HEK293 (cell line): Measurements from ENCODE around the gene ZNF747.

Experiments used
- ATF2 ChIP-seq: fragments of 450-650 bp; formaldehyde crosslinking; IDR thresholded peaks from 2 replicates; pipeline ENCODE4 v1.5.1; 2016; ENCODE audit warnings: missing biosample characterization, missing genetic modification characterization, low read depth
- GLI4 ChIP-seq: fragments of 450-650 bp; formaldehyde crosslinking; IDR thresholded peaks from 2 replicates; pipeline ENCODE4 v1.5.1; 2016; ENCODE audit warnings: missing biosample characterization, missing genetic modification characterization
- INSM2 ChIP-seq: fragments of 450-650 bp; formaldehyde crosslinking; IDR thresholded peaks from 2 replicates; pipeline ENCODE4 v1.5.1; 2016; ENCODE audit warnings: missing biosample characterization, missing genetic modification characterization
- KLF1 ChIP-seq: fragments of 450-650 bp; formaldehyde crosslinking; IDR thresholded peaks from 2 replicates; pipeline ENCODE4 v1.5.1; 2016; ENCODE audit warnings: missing biosample characterization, missing genetic modification characterization
- KLF16 ChIP-seq: fragments of 450-650 bp; formaldehyde crosslinking; IDR thresholded peaks from 2 replicates; pipeline ENCODE4 v1.5.1; 2017; ENCODE audit warnings: missing biosample characterization, missing genetic modification characterization
- PRDM10 ChIP-seq: fragments of 450-650 bp; formaldehyde crosslinking; IDR thresholded peaks from 2 replicates; pipeline ENCODE4 v1.5.1; 2016; ENCODE audit warnings: missing biosample characterization, missing genetic modification characterization
- PRDM2 ChIP-seq: fragments of 450-650 bp; formaldehyde crosslinking; IDR thresholded peaks from 2 replicates; pipeline ENCODE4 v1.5.1; 2016; ENCODE audit warnings: missing biosample characterization, missing genetic modification characterization, borderline replicate concordance
- ZBTB48 ChIP-seq: fragments of 450-650 bp; formaldehyde crosslinking; IDR thresholded peaks from 2 replicates; pipeline ENCODE4 v1.5.1; 2016; ENCODE audit warnings: missing biosample characterization, missing genetic modification characterization
- ZFP3 ChIP-seq: fragments of 450-650 bp; formaldehyde crosslinking; IDR thresholded peaks from 2 replicates; pipeline ENCODE4 v1.5.1; 2016; ENCODE audit warnings: low read depth, missing biosample characterization, missing genetic modification characterization
- ZNF10 ChIP-seq: fragments of 450-650 bp; formaldehyde crosslinking; IDR thresholded peaks from 2 replicates; pipeline ENCODE4 v1.5.1; 2017; ENCODE audit warnings: missing biosample characterization, missing genetic modification characterization
- ZNF169 ChIP-seq: fragments of 450-650 bp; formaldehyde crosslinking; IDR thresholded peaks from 2 replicates; pipeline ENCODE4 v1.5.1; 2016; ENCODE audit warnings: missing biosample characterization, missing genetic modification characterization
- ZNF211 ChIP-seq: fragments of 450-650 bp; formaldehyde crosslinking; IDR thresholded peaks from 2 replicates; pipeline ENCODE4 v1.5.1; 2016; ENCODE audit warnings: low read depth, missing biosample characterization, missing genetic modification characterization
- ZNF248 ChIP-seq: fragments of 450-650 bp; formaldehyde crosslinking; IDR thresholded peaks from 2 replicates; pipeline ENCODE4 v1.5.1; 2017; ENCODE audit warnings: missing biosample characterization, missing genetic modification characterization
- ZNF366 ChIP-seq: fragments of 450-650 bp; formaldehyde crosslinking; conservative IDR thresholded peaks from 2 replicates; pipeline ENCODE4 v1.5.1; 2016; ENCODE audit warnings: missing biosample characterization, missing genetic modification characterization
- ZNF391 ChIP-seq: fragments of 450-650 bp; formaldehyde crosslinking; IDR thresholded peaks from 2 replicates; pipeline ENCODE4 v1.5.1; 2016; ENCODE audit warnings: low read depth, missing biosample characterization, missing genetic modification characterization, borderline replicate concordance
- ZNF404 ChIP-seq: fragments of 450-650 bp; formaldehyde crosslinking; IDR thresholded peaks from 2 replicates; pipeline ENCODE4 v1.5.1; 2017; ENCODE audit warnings: missing biosample characterization, missing genetic modification characterization
- ZNF488 ChIP-seq: fragments of 450-650 bp; formaldehyde crosslinking; IDR thresholded peaks from 2 replicates; pipeline ENCODE4 v1.5.1; 2016; ENCODE audit warnings: missing biosample characterization, missing genetic modification characterization
- ZNF544 ChIP-seq: fragments of 450-650 bp; formaldehyde crosslinking; IDR thresholded peaks from 2 replicates; pipeline ENCODE4 v1.5.0; 2017; ENCODE audit warnings: missing biosample characterization, missing genetic modification characterization
- ZNF555 ChIP-seq: fragments of 450-650 bp; formaldehyde crosslinking; conservative IDR thresholded peaks from 2 replicates; pipeline ENCODE4 v1.5.1; 2017; ENCODE audit warnings: missing biosample characterization, mild to moderate bottlenecking, missing genetic modification characterization, inconsistent platforms
- ZNF561 ChIP-seq: fragments of 450-650 bp; IDR thresholded peaks from 2 replicates; pipeline ENCODE4 v1.5.1; 2018; ENCODE audit warnings: missing biosample characterization, missing genetic modification characterization, borderline replicate concordance
- ZNF658 ChIP-seq: fragments of 450-650 bp; formaldehyde crosslinking; IDR thresholded peaks from 2 replicates; pipeline ENCODE4; 2016; ENCODE audit warnings: missing biosample characterization, missing genetic modification characterization

ZNF747 gene

GRCh38 chr16:30533146-30533522 lies 1.5 kb downstream of the ZNF747 start (continued):
- TF ChIP-seq PRDM2 (tag by site-specific recombination) = no peak
- TF ChIP-seq ATF2 (tag by site-specific recombination) = no peak
- TF ChIP-seq INSM2 = no peak
- TF ChIP-seq ZNF658 (tag by site-specific recombination) = no peak
- TF ChIP-seq ZNF404 (tag by site-specific recombination) = no peak
- no peak for TF ChIP-seq ZFP3
- TF ChIP-seq KLF1 = no peak
- TF ChIP-seq ZNF169 (tag by site-specific recombination) = no peak
- TF ChIP-seq ZNF488 (tag by site-specific recombination) = no peak
- TF ChIP-seq ZNF555 = no peak
- TF ChIP-seq ZNF366 = no peak
- no peak for TF ChIP-seq ZNF544 (tag by site-specific recombination)
- no peak for TF ChIP-seq ZNF248
- no peak for TF ChIP-seq GLI4 (tag by site-specific recombination)
- TF ChIP-seq ZNF391 = no peak
- TF ChIP-seq KLF16 = no peak
- TF ChIP-seq ZNF561 = no peak
- no peak for TF ChIP-seq ZNF211 (tag by site-specific recombination)
- peak; percentile 42; the same call in 1 of the 2 replicates for TF ChIP-seq PRDM10 (tag by site-specific recombination)
- no peak for TF ChIP-seq ZNF10 (tag by site-specific recombination)
- TF ChIP-seq ZBTB48 = no peak
